Central memory CD4-positive, alpha-beta T cell (primary cell): ENCODE measurements around the gene RTKN.
A peak's percentile ranks its signal among the peaks of the same experiment; 100 is the strongest.
"Not testable (repeated sequence)": the region's sequence is repeated elsewhere in the genome, so short reads cannot be mapped to it uniquely, and the experiment has no call there.

Experiments
- DNase-seq: peaks from one replicate; pipeline ENCODE4 v3.0.0; 2022

RTKN gene

DNA sequence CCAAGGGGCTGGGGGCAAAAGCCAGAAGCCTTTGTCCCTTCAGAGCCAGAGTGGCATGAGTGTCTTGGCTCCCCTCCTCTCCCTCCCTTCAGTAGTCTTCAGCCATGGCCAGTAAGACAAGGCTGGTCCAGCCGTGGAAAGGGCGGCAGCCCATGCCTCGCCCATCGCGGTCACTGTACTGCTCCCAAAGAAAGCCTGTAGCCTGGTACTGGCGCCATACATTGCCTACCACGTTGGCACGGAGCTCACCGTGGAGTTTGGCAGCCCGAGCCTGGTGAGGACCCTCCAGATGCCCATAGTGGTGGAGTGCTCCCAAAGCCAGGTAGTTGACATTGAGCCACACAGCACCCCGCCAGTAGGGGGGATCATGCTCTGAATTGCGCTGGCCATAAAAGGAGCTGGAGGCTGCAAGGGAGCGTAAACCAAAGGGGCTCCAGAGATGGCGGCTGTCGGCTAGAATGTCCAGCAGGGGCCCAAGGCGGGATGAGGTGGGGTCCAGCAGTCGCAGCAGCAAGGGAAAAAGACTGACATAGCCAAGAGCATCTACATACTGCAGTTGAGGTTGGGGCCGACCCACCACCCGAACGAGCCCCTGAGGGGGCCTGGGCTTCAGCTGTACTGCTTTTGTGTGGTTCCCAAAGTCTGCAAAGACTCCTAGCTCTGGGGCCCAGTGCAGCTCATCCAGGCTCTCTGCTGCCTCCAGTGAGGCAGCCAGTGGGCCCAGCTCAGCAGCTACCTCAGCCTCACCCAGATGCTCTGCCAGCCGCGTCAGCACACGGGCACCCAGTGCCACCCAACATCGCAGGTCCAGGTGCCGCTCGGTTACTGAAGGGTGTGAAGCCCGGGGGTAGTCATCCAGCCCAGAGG is 19.7 kb upstream of the RTKN start:
- DNase-seq = no peak

DNA sequence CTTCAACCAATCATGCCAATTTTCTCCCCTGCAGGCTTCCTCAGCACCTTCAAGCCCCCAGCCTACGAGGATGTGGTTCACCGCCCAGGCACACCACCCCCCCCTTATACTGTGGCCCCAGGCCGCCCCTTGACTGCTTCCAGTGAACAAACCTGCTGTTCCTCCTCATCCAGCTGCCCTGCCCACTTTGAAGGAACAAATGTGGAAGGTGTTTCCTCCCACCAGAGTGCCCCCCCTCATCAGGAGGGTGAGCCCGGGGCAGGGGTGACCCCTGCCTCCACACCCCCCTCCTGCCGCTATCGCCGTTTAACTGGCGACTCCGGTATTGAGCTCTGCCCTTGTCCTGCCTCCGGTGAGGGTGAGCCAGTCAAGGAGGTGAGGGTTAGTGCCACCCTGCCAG is 18.4 kb upstream of the RTKN start:
- DNase-seq = not testable (repeated sequence)

DNA sequence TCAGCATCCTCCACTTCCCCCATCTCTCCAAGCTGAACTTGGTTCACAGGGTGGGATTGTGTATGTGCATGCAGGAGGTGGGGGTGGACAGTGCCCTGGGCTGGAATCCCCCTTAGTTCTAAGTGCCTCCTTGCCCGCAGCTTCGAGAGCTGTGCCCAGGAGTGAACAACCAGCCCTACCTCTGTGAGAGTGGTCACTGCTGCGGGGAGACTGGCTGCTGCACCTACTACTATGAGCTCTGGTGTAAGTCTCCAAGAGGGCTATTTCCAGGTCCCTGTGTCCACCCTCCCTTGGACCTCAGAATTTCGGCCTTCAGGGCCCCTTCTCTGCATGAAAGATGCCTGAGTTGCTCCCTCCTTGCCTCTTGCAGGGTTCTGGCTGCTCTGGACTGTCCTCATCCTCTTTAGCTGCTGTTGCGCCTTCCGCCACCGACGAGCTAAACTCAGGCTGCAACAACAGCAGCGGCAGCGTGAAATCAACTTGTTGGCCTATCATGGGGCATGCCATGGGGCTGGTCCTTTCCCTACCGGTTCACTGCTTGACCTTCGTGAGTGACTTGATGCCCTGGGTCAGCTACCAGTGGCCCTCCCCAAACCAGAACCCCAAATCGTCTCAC is 17.9 kb upstream of the RTKN start:
- DNase-seq = not testable (repeated sequence)

DNA sequence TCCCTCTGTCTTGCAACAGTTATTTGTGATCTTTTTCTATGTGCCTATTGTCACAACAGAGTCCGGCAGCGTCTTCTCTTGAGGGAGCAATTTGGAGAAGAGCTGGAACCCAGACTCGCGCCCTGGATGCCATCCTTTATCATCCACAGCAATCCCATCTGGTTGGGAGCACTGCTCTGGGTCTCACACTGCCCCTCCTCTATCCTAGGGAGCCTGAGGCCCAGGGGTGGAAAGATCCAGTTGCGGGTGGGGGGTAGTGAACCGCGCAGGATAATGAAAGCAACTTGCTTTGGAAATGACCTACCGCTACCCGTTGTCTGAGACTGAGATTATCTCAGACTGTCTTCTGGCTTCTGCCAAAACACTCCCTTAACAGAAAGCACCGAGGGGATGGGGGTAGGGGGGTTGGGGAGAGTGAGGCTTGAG is 17.2 kb upstream of the RTKN start:
- DNase-seq = no peak

DNA sequence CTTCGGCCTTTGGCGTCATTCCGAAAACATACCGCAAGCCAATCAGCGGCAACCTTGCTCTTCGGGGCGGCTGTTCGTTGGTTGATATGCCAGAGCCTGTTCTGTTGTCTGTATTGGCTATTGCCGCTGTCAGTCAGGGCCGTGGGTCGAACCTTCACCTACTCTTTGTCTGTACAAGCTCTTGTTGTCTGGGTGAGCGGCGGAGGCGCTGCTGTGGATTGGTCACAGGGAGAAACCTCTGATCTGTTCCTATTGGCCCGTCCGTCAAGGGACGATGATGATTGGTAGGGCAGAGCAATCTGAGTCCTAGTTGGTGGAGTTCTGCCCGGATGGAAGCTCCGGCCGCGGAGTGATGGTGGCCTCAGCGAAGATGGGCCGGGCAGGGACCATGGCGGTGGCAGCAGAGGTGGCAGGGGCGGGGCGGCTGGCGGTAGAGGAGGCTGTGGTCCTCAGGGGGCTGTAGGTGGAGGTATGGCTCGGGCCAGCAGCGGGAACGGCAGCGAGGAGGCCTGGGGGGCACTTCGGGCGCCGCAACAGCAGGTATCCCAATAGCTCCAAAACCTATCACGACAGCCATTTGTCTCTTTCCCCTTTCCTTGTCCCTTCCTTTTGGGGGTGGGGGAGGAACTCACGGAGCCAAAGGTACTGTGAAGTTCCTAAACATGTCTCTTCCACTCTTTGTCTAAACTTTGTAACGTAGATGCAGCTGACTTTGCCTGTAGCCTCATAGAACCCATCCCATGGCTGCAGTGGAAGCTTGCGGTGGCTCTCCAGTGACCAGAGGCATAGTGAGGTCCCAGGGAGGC is 16.6 kb upstream of the RTKN start, which contains the start of gene WBP1:
WBP1 (plus strand) TSS at position 307 of the 806 bp plus-strand sequence; CDS start at position 472, 165 bp downstream.
- peak; percentile 100 for DNase-seq

DNA sequence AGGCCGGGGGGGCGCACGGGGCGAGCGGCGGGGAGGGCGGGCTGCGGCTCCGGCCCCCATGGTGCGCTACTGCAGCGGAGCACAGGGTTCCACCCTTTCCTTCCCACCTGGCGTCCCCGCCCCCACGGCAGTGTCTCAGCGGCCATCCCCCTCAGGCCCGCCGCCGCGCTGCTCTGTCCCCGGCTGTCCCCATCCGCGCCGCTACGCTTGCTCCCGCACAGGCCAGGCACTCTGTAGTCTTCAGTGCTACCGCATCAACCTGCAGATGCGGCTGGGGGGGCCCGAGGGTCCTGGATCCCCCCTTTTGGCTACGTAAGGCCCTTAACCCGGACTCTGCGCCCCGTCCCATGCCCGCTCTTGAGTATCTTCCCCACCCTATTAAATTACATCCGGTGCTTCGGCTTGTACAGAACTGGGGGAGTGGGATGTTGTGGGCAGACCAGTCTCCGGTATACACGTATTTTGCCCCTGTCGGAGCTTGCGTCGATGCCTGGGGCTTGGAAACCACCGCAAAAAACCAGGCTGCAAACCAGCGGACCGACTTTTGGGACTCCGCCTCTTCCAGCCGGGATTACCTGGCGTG is 15.9 kb upstream of the RTKN start:
- DNase-seq = peak; percentile 79

DNA sequence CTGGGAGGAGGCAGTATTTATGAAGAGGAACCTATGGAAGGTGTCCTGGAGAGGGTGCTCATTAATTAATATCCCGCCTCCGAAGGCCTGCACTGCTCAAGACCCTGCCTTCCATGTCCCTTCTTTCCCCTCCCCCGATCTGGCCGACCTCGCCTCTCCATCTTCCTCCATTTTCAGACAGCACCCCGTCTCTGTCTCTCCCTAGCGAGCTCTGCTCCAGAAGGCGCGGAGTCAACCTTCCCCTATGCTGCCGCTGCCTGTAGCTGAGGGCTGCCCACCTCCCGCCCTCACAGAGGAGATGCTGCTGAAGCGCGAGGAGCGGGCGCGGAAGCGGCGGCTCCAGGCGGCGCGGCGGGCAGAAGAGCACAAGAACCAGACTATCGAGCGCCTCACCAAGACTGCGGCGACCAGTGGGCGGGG is 15.4 kb upstream of the RTKN start:
- DNase-seq = no peak

DNA sequence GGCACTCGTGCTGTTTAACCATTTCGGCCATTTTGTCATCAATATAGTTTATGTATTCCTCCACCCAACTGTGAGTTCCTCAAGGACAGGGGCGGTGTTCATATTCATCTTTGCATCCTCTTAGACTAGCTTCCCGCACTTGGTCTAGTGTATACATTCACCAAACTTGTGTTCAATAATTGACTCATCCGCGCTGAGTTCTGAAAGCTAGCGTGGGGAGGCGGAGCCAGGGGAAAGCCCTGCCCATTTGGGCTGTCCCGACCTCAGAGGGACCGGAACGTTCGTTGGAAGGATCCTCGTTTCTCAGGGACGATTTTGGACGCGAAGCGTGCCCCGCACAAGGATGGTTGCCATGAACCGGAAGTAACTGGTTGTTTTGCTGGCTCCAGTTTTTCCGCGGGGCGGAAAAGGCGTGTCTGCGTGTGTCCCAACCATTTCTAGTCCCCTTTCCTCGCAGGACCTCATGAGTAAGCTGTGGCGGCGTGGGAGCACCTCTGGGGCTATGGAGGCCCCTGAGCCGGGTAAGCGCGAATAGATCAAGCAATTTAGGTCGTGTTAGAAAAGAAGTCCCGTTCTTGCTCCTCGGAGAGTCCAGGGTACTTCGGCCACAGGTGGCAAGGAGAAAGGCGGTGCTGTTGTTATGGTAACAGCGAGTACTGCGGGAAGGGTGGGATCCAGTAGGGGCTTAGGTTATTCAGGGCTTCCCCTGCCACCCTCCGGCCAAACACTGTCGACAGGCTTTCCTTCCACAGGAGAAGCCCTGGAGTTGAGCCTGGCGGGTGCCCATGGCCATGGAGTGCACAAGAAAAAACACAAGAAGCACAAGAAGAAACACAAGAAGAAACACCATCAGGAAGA is 13.1 kb upstream of the RTKN start, which contains the start of gene INO80B:
INO80B (plus strand) TSS at position 434 of the 858 bp plus-strand sequence; CDS start at position 464, 30 bp downstream.
- DNase-seq = peak; percentile 97

DNA sequence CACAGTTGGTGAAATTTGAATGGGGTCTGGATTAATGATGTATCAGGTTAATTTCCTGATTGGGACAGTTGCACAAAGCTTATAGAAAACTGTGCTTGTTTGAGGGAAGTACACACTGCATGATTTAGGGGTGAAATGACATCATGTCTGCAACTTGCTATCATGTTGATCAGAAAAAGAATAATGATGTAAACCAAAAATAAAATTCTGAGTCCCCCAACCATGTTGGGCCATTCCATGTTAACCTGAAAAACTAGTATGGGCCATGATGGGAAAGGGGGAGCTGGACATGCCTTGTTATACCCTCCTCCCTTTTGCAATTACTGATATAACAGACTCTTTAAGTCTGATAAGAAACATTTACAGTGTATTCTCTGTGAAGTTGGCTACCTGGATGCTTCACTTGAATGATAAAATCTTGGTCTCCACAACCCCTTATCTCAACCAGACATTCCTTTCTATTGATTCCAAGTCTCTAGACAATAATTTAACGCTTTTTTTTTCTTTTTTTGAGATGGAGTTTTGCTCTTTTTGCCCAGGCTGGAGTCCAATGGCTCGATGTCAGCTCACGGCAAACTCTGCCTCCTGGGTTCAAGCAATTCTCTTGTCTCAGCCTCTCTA is 8.9 kb upstream of the RTKN start:
- DNase-seq = no peak

DNA sequence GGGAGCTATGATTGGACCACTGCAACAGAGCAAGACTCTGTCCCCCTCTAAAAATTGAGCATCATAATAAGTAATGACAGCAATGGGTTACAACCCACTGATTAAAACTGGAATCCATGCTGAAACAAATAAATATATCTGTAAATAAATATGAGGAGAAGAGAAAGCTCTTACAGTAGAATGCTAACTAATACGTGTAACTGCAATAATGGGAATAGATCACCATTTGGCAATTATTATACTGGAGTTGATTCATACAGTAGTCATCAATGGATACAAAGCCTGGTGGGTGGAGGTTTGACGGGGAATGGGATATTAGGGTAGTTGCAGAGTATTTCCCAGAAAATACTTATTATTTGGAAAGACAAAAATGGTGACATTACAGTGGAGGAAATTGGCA is 7.0 kb upstream of the RTKN start:
- DNase-seq = no peak

DNA sequence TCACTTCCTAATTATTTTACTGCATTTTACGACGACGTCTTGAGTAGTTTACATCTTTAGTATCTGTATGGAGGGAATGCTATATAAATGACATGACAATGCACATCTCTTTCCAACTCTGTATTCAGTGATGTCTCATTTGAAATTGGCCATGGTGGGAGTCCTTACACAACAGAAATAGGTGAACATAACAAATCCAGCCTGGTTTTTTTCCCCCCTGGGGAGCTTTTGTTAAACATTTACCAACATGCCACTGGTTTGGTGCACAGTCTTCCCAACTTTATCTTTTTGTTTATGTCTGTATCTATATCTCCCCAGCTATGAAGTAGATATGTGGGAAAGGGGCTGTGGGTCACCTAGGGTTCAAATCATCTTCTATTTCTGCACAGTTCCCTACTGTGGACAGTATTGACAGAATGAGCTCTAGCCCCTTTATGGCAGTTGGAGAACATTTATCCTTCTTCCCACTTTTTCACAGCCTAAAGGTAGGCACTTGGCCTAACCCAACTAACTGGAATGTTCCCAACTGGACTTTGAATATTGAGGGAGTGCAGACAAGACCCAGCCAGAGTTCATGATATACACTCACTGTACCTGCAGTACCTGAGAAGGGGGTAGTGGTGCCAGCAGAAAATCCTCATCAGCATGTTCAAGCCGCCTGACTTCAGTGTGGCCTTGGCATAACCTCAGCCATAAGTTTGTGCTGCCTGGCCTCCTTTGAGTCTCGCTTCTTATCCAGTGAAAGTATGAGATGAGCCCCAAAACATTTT is 5.7 kb upstream of the RTKN start:
- no peak for DNase-seq

DNA sequence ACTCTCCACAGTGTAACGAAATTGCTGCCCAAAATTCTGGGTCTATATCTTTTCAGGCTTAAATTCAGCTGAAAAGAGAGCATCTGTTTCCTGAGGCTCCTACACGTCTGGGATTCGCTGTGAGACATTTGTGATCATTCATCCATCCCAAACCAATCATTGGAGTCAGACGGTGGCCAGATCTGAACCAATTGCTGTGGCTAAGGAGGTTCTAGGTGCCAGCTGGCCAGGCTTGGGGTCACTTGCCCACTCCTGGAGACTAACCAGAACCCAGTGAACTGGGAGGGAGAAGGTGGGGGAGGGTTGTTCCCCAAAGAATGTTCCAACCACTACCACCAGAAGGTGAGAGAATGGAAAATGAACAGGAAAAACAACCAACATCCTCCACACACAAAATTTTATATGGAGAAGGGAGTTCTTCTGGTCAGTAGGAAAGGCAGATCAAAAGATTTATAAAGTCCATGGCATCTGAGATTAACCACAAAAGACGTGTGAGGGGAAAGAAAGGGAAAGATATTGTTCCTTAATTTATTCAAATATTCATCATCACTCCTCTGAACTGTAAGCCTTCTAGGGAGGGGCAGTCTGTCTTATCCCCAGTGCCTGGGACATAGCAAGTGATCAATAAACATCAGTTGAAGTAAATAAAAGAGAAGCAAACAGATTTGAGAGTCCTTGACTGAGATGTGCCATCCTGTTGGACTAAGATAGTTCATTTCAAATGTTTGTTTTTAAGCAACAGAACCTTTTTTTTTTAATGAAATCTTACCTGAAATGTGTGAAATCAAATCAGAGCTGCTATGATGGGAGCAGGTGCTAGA is 3.0 kb upstream of the RTKN start:
- no peak for DNase-seq

DNA sequence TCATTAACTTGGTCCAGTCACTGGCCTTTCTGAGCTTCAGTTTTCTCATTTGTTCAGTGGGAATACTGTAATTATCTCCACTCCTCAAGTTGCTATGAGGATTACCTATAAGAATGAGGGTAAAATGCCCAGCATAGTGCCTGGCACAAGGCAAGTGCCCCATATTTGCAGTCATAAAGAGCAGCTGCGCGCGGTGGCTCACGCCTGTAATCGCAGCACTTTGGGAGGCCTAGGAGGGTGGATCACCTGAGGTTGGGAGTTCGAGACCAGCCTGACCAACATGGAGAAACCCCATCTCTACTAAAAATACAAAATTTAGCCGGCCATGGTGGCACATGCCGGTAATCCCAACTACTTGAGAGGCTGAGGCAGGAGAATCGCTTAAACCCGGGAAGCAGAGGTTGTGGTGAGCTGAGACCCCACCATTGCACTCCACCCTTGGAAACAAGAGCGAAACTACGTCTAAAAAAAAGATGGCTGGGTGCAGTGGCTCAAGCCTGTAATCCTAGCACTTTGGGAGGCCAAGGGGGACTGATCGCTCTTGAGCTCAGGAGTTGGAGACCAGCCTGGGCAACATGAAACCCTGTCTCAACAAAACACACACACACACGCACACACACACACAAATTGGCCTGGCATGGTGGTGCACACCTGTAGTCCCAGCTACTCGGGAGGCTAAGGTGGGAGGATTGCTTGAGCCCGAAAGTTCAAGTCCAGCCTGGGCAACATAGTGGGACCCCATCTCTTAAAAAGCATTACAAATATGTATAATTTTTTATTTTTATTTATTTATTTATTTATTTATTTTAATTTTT is 953 bp upstream of the RTKN start:
- not testable (repeated sequence) for DNase-seq

DNA sequence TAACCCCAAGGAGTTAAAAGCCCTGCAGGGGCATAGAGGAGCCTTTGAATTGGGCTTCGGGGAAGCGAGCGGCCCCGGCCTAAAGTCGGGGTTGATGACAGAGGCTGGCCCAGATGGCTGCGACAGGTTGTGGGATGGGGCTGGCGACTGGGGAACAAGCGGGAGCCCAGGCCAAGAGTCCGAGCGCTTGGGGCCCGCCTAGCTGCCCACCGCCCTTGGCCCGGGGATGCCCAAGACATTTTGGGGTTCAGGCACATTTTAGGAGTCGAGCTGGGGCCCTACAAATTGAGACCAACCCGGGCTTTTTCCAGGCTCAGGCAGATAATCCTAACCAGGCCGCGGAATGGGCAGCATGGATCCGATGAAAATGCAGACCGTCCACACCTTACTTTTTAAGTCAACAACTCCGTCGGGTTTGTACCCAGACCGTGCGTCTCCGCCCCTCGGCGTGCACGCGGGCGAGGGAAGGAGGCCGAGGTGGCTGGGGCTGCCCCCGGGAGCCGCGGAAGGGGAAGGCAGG is 507 bp downstream of the RTKN start:
- DNase-seq = no peak

DNA sequence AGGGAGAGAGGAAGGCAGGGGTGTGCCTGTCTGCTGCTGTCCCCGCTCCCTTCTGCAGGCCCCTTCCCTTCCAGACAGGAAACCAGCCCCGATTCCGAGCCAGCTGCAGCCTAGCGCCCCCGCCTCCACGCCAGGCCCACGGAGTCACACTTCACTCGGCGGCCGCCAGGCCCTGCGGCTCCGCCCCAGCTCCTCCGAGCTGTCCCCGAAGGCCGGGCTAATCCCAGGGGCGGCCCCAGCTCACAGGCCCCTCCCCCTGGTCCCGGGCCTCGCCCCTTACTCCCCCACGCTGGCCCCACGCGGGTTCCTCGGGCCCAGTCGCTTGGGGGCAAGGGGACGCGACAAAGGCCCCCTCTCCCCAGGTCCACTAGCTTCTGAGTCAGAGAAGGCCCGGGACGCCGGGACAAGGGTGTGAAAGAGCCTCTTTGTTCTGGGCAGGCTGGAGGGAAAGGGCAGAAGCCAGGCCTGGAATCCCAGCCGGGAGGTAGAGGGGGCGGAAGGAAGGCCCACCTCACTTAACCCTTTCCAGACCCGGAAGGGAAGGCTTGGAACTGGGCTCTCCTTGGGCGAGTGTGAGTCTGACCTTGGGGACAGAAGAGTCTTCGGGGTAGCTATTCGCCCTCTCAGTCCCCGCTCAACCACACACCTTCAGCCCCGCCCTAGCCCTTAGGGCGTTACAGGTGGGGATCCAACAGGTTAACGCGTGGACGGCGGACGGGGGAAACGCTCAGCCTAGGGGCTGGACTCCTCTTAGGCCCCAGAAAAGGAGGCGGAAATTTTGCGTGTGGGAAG is 1.2 kb downstream of the RTKN start:
- DNase-seq = peak; percentile 19

DNA sequence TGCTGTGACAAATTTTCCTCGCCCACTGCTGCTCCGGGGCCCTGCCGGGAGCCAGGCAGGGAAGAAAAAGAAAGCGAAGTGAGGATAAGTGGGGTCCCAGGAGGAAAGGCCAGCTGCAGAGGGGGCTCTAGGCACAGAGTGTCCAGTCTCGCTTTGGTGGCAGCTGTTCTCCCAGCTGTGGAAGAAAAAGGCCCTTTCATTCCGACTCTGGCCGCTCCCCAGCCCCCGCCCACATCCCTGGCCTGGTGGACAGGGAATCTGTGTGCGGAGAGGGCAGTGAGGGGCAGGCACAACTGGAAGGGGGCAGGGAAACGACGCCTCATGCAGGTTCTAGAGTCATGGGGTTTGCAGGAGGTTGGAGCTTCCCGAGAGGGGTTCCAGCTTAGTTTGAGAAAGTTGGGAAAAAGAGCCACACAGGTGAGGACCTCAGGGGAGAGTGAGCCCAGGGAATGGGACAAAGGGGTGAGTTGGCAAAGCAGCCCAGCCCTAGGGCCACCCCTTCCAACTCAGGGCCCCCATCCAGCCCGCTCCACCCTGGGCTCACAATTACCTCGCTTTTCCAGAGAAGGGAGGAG is 1.8 kb downstream of the RTKN start:
- DNase-seq = no peak

DNA sequence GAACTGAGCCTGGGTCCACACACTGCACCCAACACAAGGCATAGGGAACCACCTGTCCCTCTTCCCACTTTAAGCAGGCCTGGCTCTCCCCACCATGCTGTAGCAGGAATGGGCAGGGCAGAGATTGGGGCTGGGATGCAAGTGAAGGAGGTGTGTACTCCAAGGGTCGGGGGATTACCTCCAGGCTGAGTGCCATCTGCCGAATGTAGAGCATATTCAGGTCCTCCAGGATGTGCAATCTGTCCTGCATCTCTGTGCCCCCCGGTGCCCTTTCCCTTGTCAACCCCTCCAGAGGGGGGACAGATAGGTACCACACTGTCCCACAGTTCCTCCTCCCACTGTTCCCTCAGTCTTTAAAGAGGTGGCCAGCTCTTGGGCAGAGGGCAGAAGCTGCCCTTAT is 2.4 kb downstream of the RTKN start:
- DNase-seq = no peak
